HG03025 (cell line): Measurements from ENCODE around the gene DTNB.

ENCODE experiments used
- ATAC-seq: cut with Tn5 transposase; IDR thresholded peaks from one replicate; pipeline ENCODE4 v1.9.1; 2021; ENCODE audit warnings: mild to moderate bottlenecking, moderate library complexity; ENCODE audit not compliant: unreplicated experiment, low FRiP score

Gene DTNB

GRCh38 chr2:25402477-25402876 is 270.9 kb downstream of the DTNB start:
- peak; percentile 52 for ATAC-seq

- no peak for ATAC-seq
These were observed 271.9 kb downstream of the DTNB start for GRCh38 chr2:25401307-25402026.

- no peak for ATAC-seq
These were observed 272.7 kb downstream of the DTNB start for GRCh38 chr2:25400576-25401216.

- ATAC-seq, result no peak
These were observed 273.2 kb downstream of the DTNB start for GRCh38 chr2:25400169-25400568.

- no peak for ATAC-seq
These were observed 274.8 kb downstream of the DTNB start for GRCh38 chr2:25398534-25398933.

- no peak for ATAC-seq
These were observed 275.6 kb downstream of the DTNB start for GRCh38 chr2:25397777-25398176.

- no peak for ATAC-seq
These were observed 284.2 kb downstream of the DTNB start for GRCh38 chr2:25389161-25389560.

- no peak for ATAC-seq
These were observed 284.9 kb downstream of the DTNB start for GRCh38 chr2:25388491-25388890.

- ATAC-seq, result no peak
These were observed 285.4 kb downstream of the DTNB start for GRCh38 chr2:25387876-25388449.

- ATAC-seq, result no peak
These were observed 286.2 kb downstream of the DTNB start for GRCh38 chr2:25386971-25387875.

- ATAC-seq, result no peak
These were observed 287.5 kb downstream of the DTNB start for GRCh38 chr2:25385910-25386309.

GRCh38 chr2:25383806-25384205 is 289.6 kb downstream of the DTNB start:
- no peak for ATAC-seq

- no peak for ATAC-seq
These were observed 291.9 kb downstream of the DTNB start for GRCh38 chr2:25381502-25381901.

- no peak for ATAC-seq
These were observed 292.6 kb downstream of the DTNB start for GRCh38 chr2:25380586-25381375.

- ATAC-seq, result no peak
These were observed 293.4 kb downstream of the DTNB start for GRCh38 chr2:25380023-25380422.

- no peak for ATAC-seq
These were observed 293.8 kb downstream of the DTNB start for GRCh38 chr2:25379535-25379934.

GRCh38 chr2:25378731-25379490 is 294.5 kb downstream of the DTNB start:
- ATAC-seq, result no peak

GRCh38 chr2:25377822-25378421 is 295.5 kb downstream of the DTNB start:
- no peak for ATAC-seq
